K562 (cell line): Measurements from ENCODE around the gene ARHGEF7.

ENCODE experiments used
- CEBPZ ChIP-seq: fragments of 150-350 bp; IDR thresholded peaks from 2 replicates; pipeline ENCODE4 v1.6.1; 2014; ENCODE audit warnings: low read depth, mild to moderate bottlenecking, low read length, borderline replicate concordance
- SAFB ChIP-seq: fragments of 200-400 bp; formaldehyde crosslinking; IDR thresholded peaks from 2 replicates; pipeline ENCODE4 v1.6.1; 2017; ENCODE audit warnings: low read depth, low read length, borderline replicate concordance
- SIN3A ChIP-seq, 2 experiments: fragments of 150-350 bp in 1 of 2; IDR thresholded peaks; 2 replicates each; pipeline ENCODE4 v1.6.1; 2011 to 2016; ENCODE audit warnings: borderline replicate concordance in 2 of 2, low read depth in 2 of 2, low read length in 2 of 2, mild to moderate bottlenecking in 2 of 2, moderate library complexity in 2 of 2; ENCODE audit not compliant: control insufficient read depth in 1 of 2
- SP1 ChIP-seq: sonication (generic); formaldehyde crosslinking; IDR thresholded peaks from 2 replicates; pipeline ENCODE4 v1.8.1; 2022; ENCODE audit warnings: mild to moderate bottlenecking, missing genetic modification reagents
- ZNF253 ChIP-seq: fragments of 250-450 bp; sonication (Bioruptor Pico); conservative IDR thresholded peaks from 2 replicates; pipeline ENCODE4 v1.6.1; 2021; ENCODE audit warnings: mild to moderate bottlenecking
- ZZZ3 ChIP-seq: fragments of 450-650 bp; IDR thresholded peaks from 2 replicates; pipeline ENCODE4 v1.6.1; 2016; ENCODE audit warnings: antibody characterized with exemption, mild to moderate bottlenecking, moderate library complexity
- TF ChIP-seq, protein P1 (sequence below): fragments of 250-450 bp; sonication (Bioruptor Pico); IDR thresholded peaks from 2 replicates; pipeline ENCODE4 v1.4.0; 2020; ENCODE audit warnings: mild to moderate bottlenecking
- TF ChIP-seq, protein P2 (sequence below), 3 experiments: IDR thresholded peaks in 2 of 3; conservative IDR thresholded peaks in 1 of 3; 2 replicates each; pipeline ENCODE4 v1.5.1; 2011 to 2012; ENCODE audit warnings: low read length in 3 of 3, mild to moderate bottlenecking in 3 of 3, control low read depth in 2 of 3, improper control_type of control experiment in 1 of 3, inconsistent platforms in 1 of 3, low read depth in 1 of 3, mixed read lengths in 1 of 3, moderate library complexity in 1 of 3; ENCODE audit not compliant: insufficient read depth in 2 of 3

GRCh38 chr13:111201304-111201940 is 86.3 kb downstream of the ARHGEF7 start:
- TF ChIP-seq, protein P1, sequence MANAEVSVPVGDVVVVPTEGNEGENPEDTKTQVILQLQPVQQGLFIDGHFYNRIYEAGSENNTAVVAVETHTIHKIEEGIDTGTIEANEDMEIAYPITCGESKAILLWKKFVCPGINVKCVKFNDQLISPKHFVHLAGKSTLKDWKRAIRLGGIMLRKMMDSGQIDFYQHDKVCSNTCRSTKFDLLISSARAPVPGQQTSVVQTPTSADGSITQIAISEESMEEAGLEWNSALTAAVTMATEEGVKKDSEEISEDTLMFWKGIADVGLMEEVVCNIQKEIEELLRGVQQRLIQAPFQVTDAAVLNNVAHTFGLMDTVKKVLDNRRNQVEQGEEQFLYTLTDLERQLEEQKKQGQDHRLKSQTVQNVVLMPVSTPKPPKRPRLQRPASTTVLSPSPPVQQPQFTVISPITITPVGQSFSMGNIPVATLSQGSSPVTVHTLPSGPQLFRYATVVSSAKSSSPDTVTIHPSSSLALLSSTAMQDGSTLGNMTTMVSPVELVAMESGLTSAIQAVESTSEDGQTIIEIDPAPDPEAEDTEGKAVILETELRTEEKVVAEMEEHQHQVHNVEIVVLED (CRISPR knock-in tag), result no peak
- TF ChIP-seq SAFB (no peak), CEBPZ (no peak), ZNF253 (CRISPR knock-in tag) (no peak), SP1 (no peak), SIN3A (IDR thresholded peaks at IDR 0.05; ENCODE audit: borderline replicate concordance in 2 of 2, control insufficient read depth in 1 of 2, low read depth in 2 of 2, low read length in 2 of 2) (no peak), ZZZ3 (no peak)
- TF ChIP-seq, protein P2, sequence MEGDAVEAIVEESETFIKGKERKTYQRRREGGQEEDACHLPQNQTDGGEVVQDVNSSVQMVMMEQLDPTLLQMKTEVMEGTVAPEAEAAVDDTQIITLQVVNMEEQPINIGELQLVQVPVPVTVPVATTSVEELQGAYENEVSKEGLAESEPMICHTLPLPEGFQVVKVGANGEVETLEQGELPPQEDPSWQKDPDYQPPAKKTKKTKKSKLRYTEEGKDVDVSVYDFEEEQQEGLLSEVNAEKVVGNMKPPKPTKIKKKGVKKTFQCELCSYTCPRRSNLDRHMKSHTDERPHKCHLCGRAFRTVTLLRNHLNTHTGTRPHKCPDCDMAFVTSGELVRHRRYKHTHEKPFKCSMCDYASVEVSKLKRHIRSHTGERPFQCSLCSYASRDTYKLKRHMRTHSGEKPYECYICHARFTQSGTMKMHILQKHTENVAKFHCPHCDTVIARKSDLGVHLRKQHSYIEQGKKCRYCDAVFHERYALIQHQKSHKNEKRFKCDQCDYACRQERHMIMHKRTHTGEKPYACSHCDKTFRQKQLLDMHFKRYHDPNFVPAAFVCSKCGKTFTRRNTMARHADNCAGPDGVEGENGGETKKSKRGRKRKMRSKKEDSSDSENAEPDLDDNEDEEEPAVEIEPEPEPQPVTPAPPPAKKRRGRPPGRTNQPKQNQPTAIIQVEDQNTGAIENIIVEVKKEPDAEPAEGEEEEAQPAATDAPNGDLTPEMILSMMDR (IDR thresholded peaks at IDR 0.05 in 2 of 3, conservative IDR thresholded peaks at IDR 0.05 in 1 of 3; ENCODE audit: insufficient read depth in 2 of 3, low read depth in 1 of 3, low read length in 3 of 3), result no peak
